Fibroblast of the aortic adventitia (primary cell): ENCODE measurements around the gene SLC4A5. TPM values are rescaled to one million over a fixed set of nuclear protein-coding genes. Genes with fewer than 3 reads are reported as not detected.

Experiments used
- DNase-seq: peaks from one replicate; pipeline ENCODE4 v3.0.0-alpha.2; 2010; ENCODE audit warnings: low read depth
- H3K4me3 ChIP-seq: 2 replicates; pipeline ENCODE4 v1.5.1; 2011; ENCODE audit warnings: low read depth, mild to moderate bottlenecking, control low read depth, low read length, moderate library complexity
- CTCF ChIP-seq: IDR thresholded peaks from 2 replicates; pipeline ENCODE4 v1.5.1; 2011; ENCODE audit warnings: mild to moderate bottlenecking, low read length, control low read depth, inconsistent platforms; ENCODE audit not compliant: insufficient read depth
- small RNA-seq: library from RNA; depleted of rRNA; stranded (forward); fragments of <200 nt; gene quantifications from one replicate; pipeline ENCODE3, GENCODE V24; 2012
- total RNA-seq: library from RNA; depleted of rRNA; stranded (reverse); fragments of >200 nt; gene quantifications from 2 replicates; pipeline ENCODE4 v1.2.3, GENCODE V29; 2012; ENCODE audit warnings: low replicate concordance

The SLC4A5 gene
- total RNA-seq, 1 donor: 0.45 TPM

- no peak overlapping the region for H3K4me3 ChIP-seq
- no peak for TF ChIP-seq CTCF
- DNase-seq: no peak
These were observed 174.5 kb downstream of the SLC4A5 start for GRCh38 chr2:74168739-74169138.

Small RNAs within 50 kb of the gene (small RNA-seq; reads per million reads assigned to genes)
- gene RNU6-542P (not detected), gene TAF13P2 (not detected)

Other genes with a start within 250 kb of the SLC4A5 start
- 10.2 and 49.4 TPM in 2 replicates for gene BOLA3, start 195.5 kb downstream of the SLC4A5 start, total RNA-seq
- 159 and 164 TPM in 2 replicates for gene MOB1A, start 164.5 kb downstream of the SLC4A5 start, total RNA-seq
- 38.7 and 254 TPM in 2 replicates for gene MTHFD2, start 144.8 kb downstream of the SLC4A5 start, total RNA-seq
- gene DCTN1, start 36.9 kb upstream of the SLC4A5 start, total RNA-seq: 147 and 293 TPM in 2 replicates
- 1.9 and 2.8 TPM in 2 replicates for gene C2orf81, start 78.2 kb upstream of the SLC4A5 start, total RNA-seq
- 16.9 and 34.3 TPM in 2 replicates for gene WDR54, start 78.3 kb upstream of the SLC4A5 start, total RNA-seq
- 12.0 and 15.7 TPM in 2 replicates for gene RTKN, start 98.5 kb upstream of the SLC4A5 start, total RNA-seq
- gene INO80B, start 111.7 kb upstream of the SLC4A5 start, total RNA-seq: 13.5 and 28.0 TPM in 2 replicates
- 24.4 and 27.6 TPM in 2 replicates for gene WBP1, start 115.0 kb upstream of the SLC4A5 start, total RNA-seq
- gene MOGS, start 122.0 kb upstream of the SLC4A5 start, total RNA-seq: 15.2 and 25.3 TPM in 2 replicates
- gene MRPL53, start 129.3 kb upstream of the SLC4A5 start, total RNA-seq: 19.3 and 30.2 TPM in 2 replicates
- gene CCDC142, start 139.6 kb upstream of the SLC4A5 start, total RNA-seq: 25.4 and 27.7 TPM in 2 replicates
- 10.4 and 16.3 TPM in 2 replicates for gene TTC31, start 139.7 kb upstream of the SLC4A5 start, total RNA-seq
- 2.0 and 3.0 TPM in 2 replicates for gene LBX2, start 156.2 kb upstream of the SLC4A5 start, total RNA-seq
- gene PCGF1, start 164.3 kb upstream of the SLC4A5 start, total RNA-seq: 27.5 and 28.9 TPM in 2 replicates
- not detected in 2 replicates for gene TLX2, start 171.0 kb upstream of the SLC4A5 start, total RNA-seq
- 0.27 TPM in 1 of 2 replicates, not detected in the other for gene DQX1, start 182.8 kb upstream of the SLC4A5 start, total RNA-seq
- gene AUP1, start 186.3 kb upstream of the SLC4A5 start, total RNA-seq: 18.1 and 88.0 TPM in 2 replicates
- gene HTRA2, start 186.5 kb upstream of the SLC4A5 start, total RNA-seq: 27.1 and 32.9 TPM in 2 replicates
- gene LOXL3, start 210.5 kb upstream of the SLC4A5 start, total RNA-seq: 11.9 and 18.5 TPM in 2 replicates
- 11.4 and 36.9 TPM in 2 replicates for gene DOK1, start 211.3 kb upstream of the SLC4A5 start, total RNA-seq